Mammary epithelial cell (primary cell): ENCODE data around the gene GRIPAP1.

Source experiments
- EZH2 ChIP-seq: IDR thresholded peaks from 2 replicates; pipeline ENCODE4 v1.6.1; 2012; ENCODE audit warnings: low read length, inconsistent platforms, borderline replicate concordance
- TF ChIP-seq, protein P1 (sequence below), 2 donors: IDR thresholded peaks in 1 of 2; conservative IDR thresholded peaks in 1 of 2; 2 replicates each; pipeline ENCODE4 v1.5.1; 2011 to 2012; ENCODE audit warnings: inconsistent platforms in 2 of 2, low read length in 2 of 2, mild to moderate bottlenecking in 2 of 2, control low read depth in 1 of 2, low read depth in 1 of 2; ENCODE audit not compliant: insufficient read depth in 1 of 2; ENCODE audit errors: extremely low read depth in 1 of 2

DNA sequence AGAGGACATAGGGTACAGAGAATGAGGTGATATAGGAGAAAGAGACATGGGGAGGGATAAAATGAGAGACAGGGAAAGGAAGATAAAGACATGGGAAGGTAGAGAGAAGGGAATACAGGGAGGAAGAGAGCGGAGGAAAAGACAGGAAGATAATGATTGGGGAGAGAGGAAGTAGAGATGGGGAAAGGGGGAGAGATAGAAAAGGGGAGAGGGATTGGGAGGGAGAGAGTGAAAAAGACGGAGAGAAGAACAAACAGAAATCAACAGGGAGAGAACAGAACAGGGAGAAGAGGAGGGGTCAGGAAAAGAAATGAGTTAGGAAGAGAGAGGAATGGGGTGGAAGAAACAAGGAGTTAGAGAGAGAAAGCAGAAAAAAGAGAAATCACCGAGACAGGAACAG lies 4.6 kb downstream of the GRIPAP1 start:
- TF ChIP-seq, protein P1, sequence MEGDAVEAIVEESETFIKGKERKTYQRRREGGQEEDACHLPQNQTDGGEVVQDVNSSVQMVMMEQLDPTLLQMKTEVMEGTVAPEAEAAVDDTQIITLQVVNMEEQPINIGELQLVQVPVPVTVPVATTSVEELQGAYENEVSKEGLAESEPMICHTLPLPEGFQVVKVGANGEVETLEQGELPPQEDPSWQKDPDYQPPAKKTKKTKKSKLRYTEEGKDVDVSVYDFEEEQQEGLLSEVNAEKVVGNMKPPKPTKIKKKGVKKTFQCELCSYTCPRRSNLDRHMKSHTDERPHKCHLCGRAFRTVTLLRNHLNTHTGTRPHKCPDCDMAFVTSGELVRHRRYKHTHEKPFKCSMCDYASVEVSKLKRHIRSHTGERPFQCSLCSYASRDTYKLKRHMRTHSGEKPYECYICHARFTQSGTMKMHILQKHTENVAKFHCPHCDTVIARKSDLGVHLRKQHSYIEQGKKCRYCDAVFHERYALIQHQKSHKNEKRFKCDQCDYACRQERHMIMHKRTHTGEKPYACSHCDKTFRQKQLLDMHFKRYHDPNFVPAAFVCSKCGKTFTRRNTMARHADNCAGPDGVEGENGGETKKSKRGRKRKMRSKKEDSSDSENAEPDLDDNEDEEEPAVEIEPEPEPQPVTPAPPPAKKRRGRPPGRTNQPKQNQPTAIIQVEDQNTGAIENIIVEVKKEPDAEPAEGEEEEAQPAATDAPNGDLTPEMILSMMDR (conservative IDR thresholded peaks at IDR 0.05 in 1 of 2, IDR thresholded peaks at IDR 0.05 in 1 of 2; ENCODE audit: extremely low read depth in 1 of 2, insufficient read depth in 1 of 2, low read depth in 1 of 2, low read length in 2 of 2) = no peak
- no peak for TF ChIP-seq EZH2
